Stimulated activated CD4-positive, alpha-beta T cell treated with anti-CD3 and anti-CD28 coated beads, Interleukin-2, amount 100 ng/mL, for 24 hours (primary cell): ENCODE data around the gene KIF13A.
"Not testable (repeated sequence)": the region's sequence is repeated elsewhere in the genome, so short reads cannot be mapped to it uniquely, and the experiment has no call there.

ENCODE experiments used
- DNase-seq, 2 donors: peaks; one replicate each; pipeline ENCODE4 v3.0.0-alpha.2; 2020

The KIF13A gene

GRCh38 chr6:17894905-17895304 lies 92.5 kb downstream of the KIF13A start:
- DNase-seq: no peak

- DNase-seq: no peak
Observed at GRCh38 chr6:17894191-17894590, 93.2 kb downstream of the KIF13A start.

GRCh38 chr6:17892097-17892686 lies 95.2 kb downstream of the KIF13A start:
- no peak for DNase-seq

- DNase-seq: no peak
Observed at GRCh38 chr6:17890309-17890708, 97.1 kb downstream of the KIF13A start.

GRCh38 chr6:17889777-17890176 lies 97.7 kb downstream of the KIF13A start:
- not testable (repeated sequence) for DNase-seq

GRCh38 chr6:17886891-17887290 lies 100.5 kb downstream of the KIF13A start:
- no peak for DNase-seq

GRCh38 chr6:17885889-17886576 lies 101.4 kb downstream of the KIF13A start:
- no peak for DNase-seq

- DNase-seq: no peak
Observed at GRCh38 chr6:17884498-17885478, 102.6 kb downstream of the KIF13A start.

GRCh38 chr6:17883665-17884497 lies 103.6 kb downstream of the KIF13A start:
- DNase-seq: no peak

- no peak for DNase-seq
Observed at GRCh38 chr6:17881085-17881858, 106.2 kb downstream of the KIF13A start.

GRCh38 chr6:17879184-17879583 lies 108.3 kb downstream of the KIF13A start:
- DNase-seq: no peak

- DNase-seq: no peak
Observed at GRCh38 chr6:17878734-17879133, 108.7 kb downstream of the KIF13A start.

- DNase-seq: no peak
Observed at GRCh38 chr6:17877895-17878440, 109.5 kb downstream of the KIF13A start.

GRCh38 chr6:17877196-17877894 lies 110.1 kb downstream of the KIF13A start:
- no peak for DNase-seq

GRCh38 chr6:17874753-17875152 lies 112.7 kb downstream of the KIF13A start:
- DNase-seq: no peak

GRCh38 chr6:17872908-17873307 lies 114.5 kb downstream of the KIF13A start:
- no peak for DNase-seq

GRCh38 chr6:17871836-17872235 lies 115.6 kb downstream of the KIF13A start:
- DNase-seq: no peak

GRCh38 chr6:17871189-17871519 lies 116.3 kb downstream of the KIF13A start:
- no peak for DNase-seq

- no peak for DNase-seq
Observed at GRCh38 chr6:17870300-17871188, 116.9 kb downstream of the KIF13A start.

GRCh38 chr6:17869753-17870050 lies 117.7 kb downstream of the KIF13A start:
- DNase-seq: no peak
